Neural progenitor cell (in vitro differentiated cells): ENCODE results near the gene CMYA5. TPM values are rescaled to one million over a fixed set of nuclear protein-coding genes. Genes with fewer than 3 reads are reported as not detected.
"Not testable (repeated sequence)": the region's sequence is repeated elsewhere in the genome, so short reads cannot be mapped to it uniquely, and the experiment has no call there.

Experiments used
- DNase-seq: peaks from one replicate; pipeline ENCODE4 v3.0.0-alpha.2; 2016; ENCODE audit warnings: low spot score
- H2AFZ ChIP-seq: fragments of 200-600 bp; sonication (generic); replicated peaks from 2 replicates; pipeline ENCODE4 v1.6.1; 2016; ENCODE audit warnings: antibody characterized with exemption
- H3F3A ChIP-seq: fragments of 200-600 bp; sonication (generic); 2 replicates; pipeline ENCODE4 v1.6.1; 2016; ENCODE audit warnings: antibody characterized with exemption, low read depth
- H3K27ac ChIP-seq: fragments of 200-600 bp; sonication (generic); 2 replicates; pipeline ENCODE4 v1.5.1; 2016; ENCODE audit warnings: mild to moderate bottlenecking
- H3K27me3 ChIP-seq: fragments of 200-600 bp; sonication (generic); 2 replicates; pipeline ENCODE4 v1.6.1; 2016; ENCODE audit warnings: mild to moderate bottlenecking, moderate library complexity
- H3K36me3 ChIP-seq: fragments of 200-600 bp; sonication (generic); 2 replicates; pipeline ENCODE4 v1.5.1; 2016
- H3K4me1 ChIP-seq: fragments of 200-600 bp; sonication (generic); 2 replicates; pipeline ENCODE4 v1.6.1; 2016; ENCODE audit warnings: mixed run types
- H3K4me2 ChIP-seq: fragments of 200-600 bp; sonication (generic); 2 replicates; pipeline ENCODE4 v1.6.1; 2016
- H3K4me3 ChIP-seq: fragments of 200-600 bp; sonication (generic); 2 replicates; pipeline ENCODE4 v1.5.1; 2016
- H3K79me2 ChIP-seq: fragments of 200-600 bp; sonication (generic); 2 replicates; pipeline ENCODE4 v1.6.1; 2016; ENCODE audit warnings: low read depth
- H3K9ac ChIP-seq: fragments of 200-600 bp; sonication (generic); 2 replicates; pipeline ENCODE4 v1.6.1; 2016
- H3K9me3 ChIP-seq: fragments of 200-600 bp; sonication (generic); 2 replicates; pipeline ENCODE4 v1.5.1; 2016; ENCODE audit warnings: low read depth
- H4K20me1 ChIP-seq: fragments of 200-600 bp; sonication (generic); 2 replicates; pipeline ENCODE4 v1.6.1; 2016; ENCODE audit warnings: low read depth
- H3K27ac Mint-ChIP-seq: 3 replicates; pipeline ENCODE4 v1.8.0; 2021; ENCODE audit warnings: mixed read lengths
- H3K27me3 Mint-ChIP-seq: 2 replicates; pipeline ENCODE4 v1.8.0; 2022; ENCODE audit warnings: low read depth, mild to moderate bottlenecking, inconsistent platforms, moderate library complexity, mixed read lengths; ENCODE audit not compliant: insufficient read depth
- H3K36me3 Mint-ChIP-seq: 3 replicates; pipeline ENCODE4 v1.8.0; 2021; ENCODE audit warnings: mixed read lengths
- H3K4me1 Mint-ChIP-seq: 3 replicates; pipeline ENCODE4 v1.8.0; 2021; ENCODE audit warnings: mixed read lengths
- H3K4me3 Mint-ChIP-seq: 3 replicates; pipeline ENCODE4 v1.8.0; 2021; ENCODE audit warnings: mild to moderate bottlenecking, moderate library complexity, mixed read lengths
- H3K9me3 Mint-ChIP-seq: 3 replicates; pipeline ENCODE4 v1.8.0; 2020; ENCODE audit warnings: mixed read lengths
- EZH2 ChIP-seq: fragments of 200-600 bp; sonication (generic); IDR thresholded peaks from 2 replicates; pipeline ENCODE4 v1.6.1; 2017; ENCODE audit warnings: antibody characterized with exemption, mild to moderate bottlenecking, moderate library complexity
- EZH2phosphoT487 ChIP-seq: fragments of 200-600 bp; sonication (generic); IDR thresholded peaks from 2 replicates; pipeline ENCODE4 v1.6.1; 2017; ENCODE audit warnings: antibody characterized with exemption
- total RNA-seq: library from RNA; depleted of rRNA; stranded (reverse); fragments of >200 nt; gene quantifications from 2 replicates; pipeline ENCODE4 v1.2.3, GENCODE V29; 2015; ENCODE audit warnings: low replicate concordance
- TF ChIP-seq, protein P1 (sequence below): fragments of 200-600 bp; sonication (generic); IDR thresholded peaks from 2 replicates; pipeline ENCODE4 v1.5.1; 2017; ENCODE audit warnings: antibody characterized with exemption, mild to moderate bottlenecking

The CMYA5 gene
- total RNA-seq, 1 donor from 2014 or later, result 3.5 TPM

DNA sequence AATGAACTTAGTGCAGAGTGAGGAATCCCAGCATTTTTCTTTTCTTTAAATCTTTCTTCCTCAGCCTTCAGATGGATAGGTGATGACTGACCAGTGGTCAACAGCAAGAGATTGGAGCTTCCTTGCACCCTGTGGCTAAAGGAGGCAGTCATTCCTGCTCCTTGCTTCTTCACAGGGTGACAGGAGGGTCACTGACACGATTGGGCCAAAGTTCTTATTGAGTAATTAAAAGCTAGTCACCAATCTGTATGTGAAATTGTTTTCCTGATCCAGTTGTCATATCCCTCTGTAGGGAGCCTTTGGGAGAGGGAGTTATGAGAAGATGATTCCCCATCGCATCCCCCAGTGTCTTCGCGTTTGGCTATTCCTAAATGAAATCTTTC, 85.2 kb downstream of the CMYA5 start:
- Histone ChIP-seq H3K36me3 (no peaks in the 10 kb centered on the region), H3K27me3 (no peaks in the 10 kb centered on the region), H3K9ac (no peak overlapping the region), H3K27ac (no peak overlapping the region), H3K4me2 (no peak overlapping the region), H3F3A (no peaks in the 10 kb centered on the region), H3K4me3 (no peak overlapping the region), H4K20me1 (no peaks in the 10 kb centered on the region), H3K79me2 (no peaks in the 10 kb centered on the region), H2AFZ (peak overlapping the region; percentile 88), H3K4me1 (no peaks in the 10 kb centered on the region), H3K9me3 (no peaks in the 10 kb centered on the region)
- H3K4me1 Mint-ChIP-seq, result no peaks in the 10 kb centered on the region
- H3K27me3 Mint-ChIP-seq, result no peaks in the 10 kb centered on the region
- TF ChIP-seq, protein P1, sequence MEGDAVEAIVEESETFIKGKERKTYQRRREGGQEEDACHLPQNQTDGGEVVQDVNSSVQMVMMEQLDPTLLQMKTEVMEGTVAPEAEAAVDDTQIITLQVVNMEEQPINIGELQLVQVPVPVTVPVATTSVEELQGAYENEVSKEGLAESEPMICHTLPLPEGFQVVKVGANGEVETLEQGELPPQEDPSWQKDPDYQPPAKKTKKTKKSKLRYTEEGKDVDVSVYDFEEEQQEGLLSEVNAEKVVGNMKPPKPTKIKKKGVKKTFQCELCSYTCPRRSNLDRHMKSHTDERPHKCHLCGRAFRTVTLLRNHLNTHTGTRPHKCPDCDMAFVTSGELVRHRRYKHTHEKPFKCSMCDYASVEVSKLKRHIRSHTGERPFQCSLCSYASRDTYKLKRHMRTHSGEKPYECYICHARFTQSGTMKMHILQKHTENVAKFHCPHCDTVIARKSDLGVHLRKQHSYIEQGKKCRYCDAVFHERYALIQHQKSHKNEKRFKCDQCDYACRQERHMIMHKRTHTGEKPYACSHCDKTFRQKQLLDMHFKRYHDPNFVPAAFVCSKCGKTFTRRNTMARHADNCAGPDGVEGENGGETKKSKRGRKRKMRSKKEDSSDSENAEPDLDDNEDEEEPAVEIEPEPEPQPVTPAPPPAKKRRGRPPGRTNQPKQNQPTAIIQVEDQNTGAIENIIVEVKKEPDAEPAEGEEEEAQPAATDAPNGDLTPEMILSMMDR, result no peak
- TF ChIP-seq EZH2, result no peak
- TF ChIP-seq EZH2phosphoT487, result no peak
- peaks cover 3% of the 10 kb centered on the region for H3K36me3 Mint-ChIP-seq
- no peak for DNase-seq
- H3K9me3 Mint-ChIP-seq, result peaks cover 5% of the 10 kb centered on the region
- H3K27ac Mint-ChIP-seq, result no peak overlapping the region
- no peak overlapping the region for H3K4me3 Mint-ChIP-seq

- H4K20me1 ChIP-seq, DNase-seq, H3K9me3 ChIP-seq, H3K9me3 Mint-ChIP-seq, H3K79me2 ChIP-seq, H3K36me3 Mint-ChIP-seq, H3K27ac ChIP-seq, H3K27ac Mint-ChIP-seq, H3K4me1 Mint-ChIP-seq, H3K9ac ChIP-seq, H3K27me3 ChIP-seq, H3K27me3 Mint-ChIP-seq, H3F3A ChIP-seq, H3K36me3 ChIP-seq: not testable (repeated sequence)
- Histone ChIP-seq H2AFZ (peak overlapping the region; percentile 69), H3K4me2 (peak overlapping the region; percentile 75), H3K4me1 (peaks cover 11% of the 10 kb centered on the region), H3K4me3 (peak overlapping the region; percentile 49)
- peak overlapping the region; percentile 81 for H3K4me3 Mint-ChIP-seq
These were observed 95.1 kb downstream of the CMYA5 start for GRCh38 chr5:79784741-79785140.

DNA sequence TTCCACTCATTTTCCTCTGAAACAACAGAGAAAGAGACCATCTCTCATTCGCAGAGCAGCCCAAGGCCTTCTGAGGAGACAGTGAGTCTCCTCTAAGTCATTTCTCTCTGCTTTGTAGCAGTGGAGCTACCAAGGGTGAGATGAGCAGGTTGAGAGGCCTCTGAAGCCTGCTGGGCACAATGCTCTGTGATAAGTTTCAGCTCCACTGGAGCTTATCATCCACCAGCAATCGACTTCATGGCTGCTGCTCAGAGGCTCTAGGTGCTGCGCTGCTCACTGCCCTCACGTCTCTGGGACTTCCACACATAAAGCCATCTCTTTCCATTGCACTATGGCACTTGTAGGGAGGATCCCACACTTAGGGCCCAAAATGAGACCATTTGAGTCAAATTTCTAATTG, 96.3 kb downstream of the CMYA5 start:
- Mint-ChIP-seq H3K27me3 (peaks cover 7% of the 10 kb centered on the region), H3K36me3 (no peaks in the 10 kb centered on the region), H3K27ac (no peak overlapping the region), H3K4me3 (no peak overlapping the region), H3K9me3 (peaks cover 3% of the 10 kb centered on the region), H3K4me1 (no peaks in the 10 kb centered on the region)
- no peaks in the 10 kb centered on the region for H4K20me1 ChIP-seq
- no peaks in the 10 kb centered on the region for H3K9me3 ChIP-seq
- H3K36me3 ChIP-seq, result no peaks in the 10 kb centered on the region
- no peak overlapping the region for H3K4me3 ChIP-seq
- peak overlapping the region; percentile 61 for H2AFZ ChIP-seq
- TF ChIP-seq, protein P1, result no peak
- TF ChIP-seq EZH2, result no peak
- no peak for TF ChIP-seq EZH2phosphoT487
- H3F3A ChIP-seq, result peaks cover 3% of the 10 kb centered on the region
- no peaks in the 10 kb centered on the region for H3K79me2 ChIP-seq
- no peak overlapping the region for H3K27ac ChIP-seq
- no peaks in the 10 kb centered on the region for H3K27me3 ChIP-seq
- H3K9ac ChIP-seq, result no peak overlapping the region
- no peak for DNase-seq
- no peak overlapping the region for H3K4me2 ChIP-seq
- H3K4me1 ChIP-seq, result peaks cover 11% of the 10 kb centered on the region

- no peak for TF ChIP-seq EZH2
- Mint-ChIP-seq H3K36me3 (no peaks in the 10 kb centered on the region), H3K27ac (no peak overlapping the region), H3K27me3 (peaks cover 8% of the 10 kb centered on the region), H3K9me3 (peaks cover 3% of the 10 kb centered on the region), H3K4me1 (no peaks in the 10 kb centered on the region), H3K4me3 (no peak overlapping the region)
- no peak overlapping the region for H3K9ac ChIP-seq
- H3K79me2 ChIP-seq, result no peaks in the 10 kb centered on the region
- H3K27me3 ChIP-seq, result no peaks in the 10 kb centered on the region
- H3K9me3 ChIP-seq, result no peaks in the 10 kb centered on the region
- H3F3A ChIP-seq, result peaks cover 3% of the 10 kb centered on the region
- H2AFZ ChIP-seq, result no peak overlapping the region
- peaks cover 11% of the 10 kb centered on the region for H3K4me1 ChIP-seq
- H4K20me1 ChIP-seq, result no peaks in the 10 kb centered on the region
- DNase-seq, result no peak
- H3K4me2 ChIP-seq, result no peak overlapping the region
- H3K27ac ChIP-seq, result no peak overlapping the region
- H3K4me3 ChIP-seq, result no peak overlapping the region
- H3K36me3 ChIP-seq, result no peaks in the 10 kb centered on the region
These were observed 97.8 kb downstream of the CMYA5 start for GRCh38 chr5:79787448-79787847.
